Upper lobe of right lung (tissue), 1 donor: ENCODE results near the gene DTX2. TPM values are rescaled to one million over a fixed set of nuclear protein-coding genes. Genes with fewer than 3 reads are reported as not detected.
"Not testable (repeated sequence)": the region's sequence is repeated elsewhere in the genome, so short reads cannot be mapped to it uniquely, and the experiment has no call there.

Experiments used
- ATAC-seq: fragments of 200-7000 bp; cut with Tn5 transposase; one replicate; pipeline ENCODE4 v1.9.1; 2020; ENCODE audit warnings: mild to moderate bottlenecking, moderate library complexity
- DNase-seq: peaks from one replicate; pipeline ENCODE4 v3.0.0-alpha.2; 2020
- H3K27ac ChIP-seq: fragments of 200-600 bp; one replicate; pipeline ENCODE4 v1.8.0; 2022
- H3K27me3 ChIP-seq: fragments of 200-600 bp; one replicate; pipeline ENCODE4 v1.8.0; 2022; ENCODE audit warnings: mild to moderate bottlenecking
- H3K36me3 ChIP-seq: fragments of 200-600 bp; one replicate; pipeline ENCODE4 v1.8.0; 2022
- H3K4me1 ChIP-seq: fragments of 200-600 bp; one replicate; pipeline ENCODE4 v1.8.0; 2022
- H3K4me3 ChIP-seq: fragments of 200-600 bp; one replicate; pipeline ENCODE4 v1.8.0; 2022; ENCODE audit warnings: mild to moderate bottlenecking
- H3K9me3 ChIP-seq: fragments of 200-600 bp; one replicate; pipeline ENCODE4 v1.8.0; 2022
- CTCF ChIP-seq: fragments of 200-600 bp; IDR thresholded peaks from one replicate; pipeline ENCODE4 v1.8.0; 2022; ENCODE audit warnings: antibody characterized with exemption
- intact Hi-C: fragments of 100-400 bp; cut with DNase I; formaldehyde crosslinking; loops from one replicate; pipeline ENCODE4 v1.11.0; 2022
- long read RNA-seq: library from polyadenylated mRNA; unstranded; transcript quantifications from one replicate; pipeline ENCODE4 v2.0.0, GENCODE V29; 2021
- total RNA-seq: library from RNA; stranded (reverse); fragmentation: NEBNext Ultra II Directional; extraction: Animal tissue kit (Norgen Biotek cat#: 25700); gene quantifications from one replicate; pipeline ENCODE4 v1.2.1, GENCODE V29; 2021
- donor health status: DM: no; HTN: yes; CAD: no; lungs with severe emphysema.

The DTX2 gene
- total RNA-seq: 25.6 TPM
- long read RNA-seq, transcript DTX2-206 (11 exons, 2,623 nt): major isoform, 6 of 37 reads
- long read RNA-seq, partial matches to known transcripts: 12 of 37 reads
- long read RNA-seq, other reads (novel, unspliced or antisense): 13 of 37 reads

- H3K27ac ChIP-seq, H3K9me3 ChIP-seq, H3K36me3 ChIP-seq, H3K27me3 ChIP-seq, H3K4me1 ChIP-seq, intact Hi-C loops: not testable (repeated sequence)
- peak; percentile 74 for DNase-seq
- peak within 1 kb of the TSS; percentile 46 for H3K4me3 ChIP-seq
- ATAC-seq: peak; percentile 98
Measured at GRCh38 chr7:76461464-76462101, at the start of gene DTX2. DTX2 (plus strand) TSS chr7:76461709; CDS start chr7:76480510, 18,801 bp downstream.

GRCh38 chr7:76412249-76412648 lies 49.3 kb upstream of the DTX2 start:
- H3K4me1 ChIP-seq: no peaks in the 10 kb centered on the region
- intact Hi-C loops: no loop called here
- no peak for ATAC-seq
- no peak for DNase-seq
- no peak overlapping the region for H3K27ac ChIP-seq
- H3K36me3 ChIP-seq: no peaks in the 10 kb centered on the region
- H3K4me3 ChIP-seq: no peak overlapping the region
- TF ChIP-seq CTCF: no peak
- H3K9me3 ChIP-seq: no peaks in the 10 kb centered on the region
- no peaks in the 10 kb centered on the region for H3K27me3 ChIP-seq

- H3K9me3 ChIP-seq, ATAC-seq, DNase-seq, H3K27ac ChIP-seq, H3K4me1 ChIP-seq, intact Hi-C loops, H3K36me3 ChIP-seq, H3K4me3 ChIP-seq, H3K27me3 ChIP-seq: not testable (repeated sequence)
Measured at GRCh38 chr7:76417654-76418310, 43.7 kb upstream of the DTX2 start.

- H3K9me3 ChIP-seq, H3K4me3 ChIP-seq, H3K36me3 ChIP-seq, H3K27me3 ChIP-seq, intact Hi-C loops, H3K4me1 ChIP-seq, DNase-seq, H3K27ac ChIP-seq: not testable (repeated sequence)
- ATAC-seq: peak; percentile 55
Measured at GRCh38 chr7:76421097-76421496, 40.4 kb upstream of the DTX2 start.

- no peak for ATAC-seq
- H3K27ac ChIP-seq: no peak overlapping the region
- TF ChIP-seq CTCF: no peak
- intact Hi-C loops: no loop called here
- H3K36me3 ChIP-seq: no peaks in the 10 kb centered on the region
- no peak for DNase-seq
- H3K4me1 ChIP-seq: peaks cover 4% of the 10 kb centered on the region
- H3K27me3 ChIP-seq: no peaks in the 10 kb centered on the region
- H3K4me3 ChIP-seq: no peak overlapping the region
- H3K9me3 ChIP-seq: no peaks in the 10 kb centered on the region
Measured at GRCh38 chr7:76423666-76424412, 37.7 kb upstream of the DTX2 start.

GRCh38 chr7:76424413-76425111 lies 36.9 kb upstream of the DTX2 start, which contains the start of gene ZP3:
ZP3 (plus strand) TSS chr7:76424950; CDS start chr7:76424965, 15 bp downstream.
- Histone ChIP-seq H3K4me1 (peaks cover 4% of the 10 kb centered on the region), H3K4me3 (no peak within 1 kb of the TSS), H3K36me3 (no peaks in the 10 kb centered on the region), H3K27me3 (no peaks in the 10 kb centered on the region), H3K9me3 (no peaks in the 10 kb centered on the region), H3K27ac (no peak within 1 kb of the TSS)
- ATAC-seq: no peak
- no peak for TF ChIP-seq CTCF
- intact Hi-C loops: no loop called here
- DNase-seq: no peak
